Bronchial epithelial cell (primary cell): ENCODE measurements around the gene SCGB1A1. TPM values are rescaled to one million over a fixed set of nuclear protein-coding genes. Genes with fewer than 3 reads are reported as not detected.

Experiments
- DNase-seq: peaks from one replicate; pipeline ENCODE4 v3.0.0-alpha.2; 2010; ENCODE audit warnings: low read depth
- FAIRE-seq: peaks from 2 replicates; lab custom pipeline; 2011; peaks lifted over from hg19 to GRCh38; lab: Jason Lieb, UNC
- H3K27me3 ChIP-seq: 2 replicates; pipeline ENCODE4 v1.5.1; 2011; ENCODE audit warnings: low read length; ENCODE audit not compliant: control insufficient read depth, insufficient read depth
- H3K36me3 ChIP-seq: 2 replicates; pipeline ENCODE4 v1.5.1; 2011; ENCODE audit warnings: low read length; ENCODE audit not compliant: control insufficient read depth, insufficient read depth
- H3K4me3 ChIP-seq: 2 replicates; pipeline ENCODE4 v1.5.1; 2011; ENCODE audit warnings: mild to moderate bottlenecking, low read depth, low read length, control low read depth
- total RNA-seq: library from RNA; depleted of rRNA; stranded (reverse); fragments of >200 nt; gene quantifications from 2 replicates; pipeline ENCODE4 v1.2.1, GENCODE V29; 2014
- TF ChIP-seq, protein P1 (sequence below): IDR thresholded peaks from 2 replicates; pipeline ENCODE4 v1.5.1; 2011; ENCODE audit warnings: mild to moderate bottlenecking, moderate library complexity, low read length, control low read depth, inconsistent platforms; ENCODE audit not compliant: insufficient read depth, severe bottlenecking

SCGB1A1 gene
- total RNA-seq, 1 donor from 2014 or later, result not detected

DNA sequence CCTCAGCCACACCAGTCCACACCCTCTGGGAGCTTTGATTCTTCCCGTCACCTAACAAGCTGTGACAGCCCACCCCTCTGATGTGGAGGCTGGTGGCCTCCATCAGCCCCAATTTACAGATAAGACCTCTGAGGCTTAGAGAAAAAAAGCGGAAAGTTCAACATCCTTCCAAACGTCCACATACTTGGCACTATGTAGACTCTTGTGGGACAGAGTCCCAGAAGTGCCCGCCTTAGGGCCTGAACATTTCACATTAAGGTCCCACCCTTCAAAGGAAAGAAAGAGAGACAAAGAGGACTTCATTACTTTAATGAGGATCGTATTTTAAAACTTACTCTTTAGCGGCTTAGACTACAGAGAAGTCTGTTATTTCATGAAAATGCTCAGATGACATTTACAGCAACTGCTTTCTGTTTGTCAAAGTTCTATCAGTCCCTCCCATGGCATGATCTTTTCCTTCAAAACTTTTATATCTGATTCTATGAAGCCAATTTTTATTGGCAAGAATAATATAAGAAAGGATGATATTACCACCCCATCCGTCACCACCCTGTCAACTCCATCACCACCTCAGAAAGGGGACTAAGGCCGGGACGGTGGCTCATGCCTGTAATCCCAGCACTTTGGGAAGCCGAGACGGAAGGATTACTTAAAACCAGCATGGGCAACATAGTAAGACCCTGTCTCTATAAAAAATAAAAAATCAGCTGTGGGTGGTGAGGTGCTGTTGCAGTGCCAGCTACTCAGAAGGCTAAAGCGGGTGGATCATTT, 15.7 kb upstream of the SCGB1A1 start:
- FAIRE-seq, result no peak
- TF ChIP-seq, protein P1, sequence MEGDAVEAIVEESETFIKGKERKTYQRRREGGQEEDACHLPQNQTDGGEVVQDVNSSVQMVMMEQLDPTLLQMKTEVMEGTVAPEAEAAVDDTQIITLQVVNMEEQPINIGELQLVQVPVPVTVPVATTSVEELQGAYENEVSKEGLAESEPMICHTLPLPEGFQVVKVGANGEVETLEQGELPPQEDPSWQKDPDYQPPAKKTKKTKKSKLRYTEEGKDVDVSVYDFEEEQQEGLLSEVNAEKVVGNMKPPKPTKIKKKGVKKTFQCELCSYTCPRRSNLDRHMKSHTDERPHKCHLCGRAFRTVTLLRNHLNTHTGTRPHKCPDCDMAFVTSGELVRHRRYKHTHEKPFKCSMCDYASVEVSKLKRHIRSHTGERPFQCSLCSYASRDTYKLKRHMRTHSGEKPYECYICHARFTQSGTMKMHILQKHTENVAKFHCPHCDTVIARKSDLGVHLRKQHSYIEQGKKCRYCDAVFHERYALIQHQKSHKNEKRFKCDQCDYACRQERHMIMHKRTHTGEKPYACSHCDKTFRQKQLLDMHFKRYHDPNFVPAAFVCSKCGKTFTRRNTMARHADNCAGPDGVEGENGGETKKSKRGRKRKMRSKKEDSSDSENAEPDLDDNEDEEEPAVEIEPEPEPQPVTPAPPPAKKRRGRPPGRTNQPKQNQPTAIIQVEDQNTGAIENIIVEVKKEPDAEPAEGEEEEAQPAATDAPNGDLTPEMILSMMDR, result no peak

DNA sequence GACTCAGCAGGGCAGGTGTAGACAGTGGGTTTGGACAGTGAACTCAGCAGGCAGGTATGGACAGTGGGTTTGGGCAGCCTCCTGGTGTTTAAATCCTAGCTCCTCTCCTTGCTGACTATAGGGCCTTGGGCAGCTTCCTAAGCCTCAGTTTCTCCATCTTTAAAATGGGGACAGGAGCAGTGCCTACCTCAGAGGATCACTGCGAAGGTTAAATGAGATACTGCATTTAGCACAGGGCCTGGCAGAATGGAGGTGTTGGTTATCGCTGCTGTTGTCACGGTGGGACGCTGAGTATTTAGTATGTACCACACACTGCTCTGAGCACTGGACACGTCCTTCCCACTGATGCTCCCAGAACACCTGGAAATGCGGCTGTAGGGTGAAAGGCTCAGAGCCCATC, 14.4 kb upstream of the SCGB1A1 start:
- no peak for FAIRE-seq
- no peaks in the 10 kb centered on the region for H3K36me3 ChIP-seq

More for the DNA sequence above, 15.7 kb upstream of the SCGB1A1 start:
- Histone ChIP-seq H3K4me3 (no peak overlapping the region), H3K36me3 (no peaks in the 10 kb centered on the region), H3K27me3 (no peaks in the 10 kb centered on the region)
- no peak for DNase-seq

DNA sequence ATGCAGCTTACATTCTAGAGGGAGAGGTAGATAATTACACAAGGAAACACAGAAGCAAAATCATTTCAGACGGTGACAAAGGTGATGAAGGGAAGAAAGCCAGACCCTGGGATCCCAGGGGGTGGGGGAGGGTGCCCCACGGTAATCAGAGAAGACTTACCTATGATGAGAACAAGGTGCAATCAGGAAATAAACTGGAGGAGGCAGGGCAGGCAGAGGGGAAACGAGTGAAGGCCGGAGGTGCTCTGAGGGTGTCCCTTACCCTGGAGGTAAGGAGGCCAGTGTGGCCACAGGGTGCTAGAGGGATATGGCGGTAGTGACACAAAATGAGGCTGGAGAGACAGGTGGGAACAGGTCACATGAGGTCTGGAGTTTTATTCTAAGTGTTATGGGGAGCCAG, 13.9 kb upstream of the SCGB1A1 start:
- no peak for FAIRE-seq
- H3K27me3 ChIP-seq, result no peaks in the 10 kb centered on the region
- no peaks in the 10 kb centered on the region for H3K36me3 ChIP-seq
- H3K4me3 ChIP-seq, result no peak overlapping the region
- TF ChIP-seq, protein P1, result no peak
- DNase-seq, result no peak

More for the DNA sequence above, 14.4 kb upstream of the SCGB1A1 start:
- no peak for DNase-seq
- Histone ChIP-seq H3K4me3 (no peak overlapping the region), H3K27me3 (no peaks in the 10 kb centered on the region)
- TF ChIP-seq, protein P1, result no peak

DNA sequence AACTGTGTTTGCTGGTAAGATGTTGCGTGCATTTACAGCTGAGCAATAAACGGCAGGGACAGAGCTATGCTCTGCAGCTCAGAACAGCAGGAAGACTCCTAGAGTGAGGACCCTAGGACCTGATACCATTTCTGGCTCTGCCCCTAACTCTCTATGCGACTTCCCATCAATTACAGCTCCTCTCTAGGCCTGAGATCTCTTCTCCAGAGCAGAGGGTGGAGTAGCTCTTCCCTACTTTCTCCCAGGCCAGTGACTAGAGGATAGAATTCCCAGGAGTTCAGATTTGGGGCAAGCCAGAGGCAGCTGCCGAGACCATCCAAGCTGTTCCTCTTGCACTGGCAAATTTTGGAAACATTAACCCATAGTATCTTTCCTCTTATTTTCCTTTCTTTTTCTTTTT, 12.8 kb upstream of the SCGB1A1 start:
- FAIRE-seq, result no peak
- TF ChIP-seq, protein P1, result no peak

DNA sequence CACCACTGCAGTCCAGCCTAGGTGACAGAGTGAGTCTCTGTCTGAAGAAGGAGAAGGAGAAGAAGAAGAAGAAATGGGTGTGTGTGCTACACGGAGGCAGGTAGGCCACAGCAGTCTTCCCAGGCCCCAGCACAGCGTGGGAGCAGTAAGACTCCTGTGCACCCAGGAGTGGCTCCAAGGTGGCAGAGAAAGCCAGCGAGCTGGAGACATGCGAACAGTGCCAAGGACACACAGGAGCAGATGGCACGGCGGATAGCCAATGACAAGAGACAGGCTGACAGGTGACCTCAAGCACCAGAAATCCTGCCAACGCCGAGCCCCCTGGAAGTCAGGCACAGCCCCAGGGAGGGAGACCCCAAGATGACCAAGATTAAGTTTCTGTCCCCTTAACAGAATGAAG, 9.0 kb upstream of the SCGB1A1 start:
- Histone ChIP-seq H3K4me3 (no peak overlapping the region), H3K27me3 (no peaks in the 10 kb centered on the region), H3K36me3 (no peaks in the 10 kb centered on the region)
- DNase-seq (no peak), FAIRE-seq (no peak)
- TF ChIP-seq, protein P1, result no peak

More for the DNA sequence above, 12.8 kb upstream of the SCGB1A1 start:
- no peak overlapping the region for H3K4me3 ChIP-seq
- no peaks in the 10 kb centered on the region for H3K27me3 ChIP-seq
- H3K36me3 ChIP-seq, result no peaks in the 10 kb centered on the region
- DNase-seq, result no peak
